Left renal pelvis (tissue), 4 donors: ENCODE measurements around the gene TNNI2. TPM values are rescaled to one million over a fixed set of nuclear protein-coding genes. Genes with fewer than 3 reads are reported as not detected.

Experiments used
- DNase-seq, 4 donors: peaks; one replicate each; pipeline ENCODE4 v3.0.0-alpha.2; 2013; ENCODE audit warnings: low read depth in 4 of 4, low spot score in 3 of 4
- polyA plus RNA-seq, 4 donors: library from polyadenylated mRNA; unstranded; fragments of 120-200 nt; gene quantifications; one replicate each; pipeline ENCODE4 v1.2.1, GENCODE V29; 2013; ENCODE audit not compliant: insufficient read length in 4 of 4

The TNNI2 gene
- polyA plus RNA-seq, 4 donors, result 0.45 to 1.0 (median 0.78) TPM; not detected in 1

DNA sequence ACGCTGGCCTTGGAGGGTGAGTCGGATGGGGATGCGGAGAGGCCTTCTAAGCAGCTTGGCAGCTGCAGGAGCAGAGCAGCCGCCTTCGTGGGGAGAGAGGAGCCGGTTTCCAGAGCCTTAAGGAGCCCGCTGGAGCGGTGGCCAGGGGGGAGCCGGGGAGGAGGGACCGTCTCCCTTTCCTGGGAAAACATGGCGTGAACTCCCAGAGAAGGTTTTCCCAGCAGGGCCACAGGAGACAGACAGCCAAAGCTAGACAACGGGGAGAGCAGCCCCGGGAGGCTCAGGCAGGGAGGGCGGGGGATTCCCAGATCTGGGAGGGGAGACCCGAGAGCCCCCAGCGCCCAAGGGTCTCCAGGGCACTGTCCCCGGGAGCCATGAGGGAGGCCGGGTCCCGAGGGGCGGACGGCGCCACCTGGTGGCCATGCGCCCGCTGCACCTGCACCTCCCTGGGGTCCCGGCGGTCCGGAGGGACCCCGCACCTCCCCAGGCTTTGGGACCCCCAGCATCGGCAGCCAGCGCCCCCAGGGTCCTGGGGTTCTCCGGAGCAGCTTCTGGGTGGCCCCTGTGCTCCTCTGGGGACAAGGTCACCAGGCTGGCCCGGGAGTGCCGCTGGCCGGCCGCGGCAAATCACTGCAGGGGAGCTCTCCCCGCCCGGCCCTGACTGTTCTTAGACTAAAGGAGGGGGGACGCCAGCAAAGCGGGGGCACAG is 6.4 kb upstream of the TNNI2 start:
- no peak for DNase-seq

DNA sequence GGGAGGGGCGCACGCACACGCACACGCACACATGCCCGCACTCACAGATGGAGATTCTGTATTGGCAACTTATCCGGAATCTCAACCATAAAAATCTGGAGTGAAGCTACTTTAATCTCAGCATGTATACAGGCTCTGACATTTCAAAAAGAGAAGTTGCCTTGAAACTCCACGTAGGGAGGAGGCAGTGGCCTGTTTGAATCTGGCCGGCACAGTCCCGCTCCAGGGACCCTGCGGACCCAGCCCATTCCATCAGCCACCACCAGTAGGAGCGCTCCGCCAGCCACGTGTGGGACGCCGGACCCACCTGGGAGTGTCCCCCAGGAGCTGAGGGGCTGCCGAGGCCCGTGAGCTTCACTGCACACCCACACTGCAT is 5.9 kb upstream of the TNNI2 start:
- no peak for DNase-seq

DNA sequence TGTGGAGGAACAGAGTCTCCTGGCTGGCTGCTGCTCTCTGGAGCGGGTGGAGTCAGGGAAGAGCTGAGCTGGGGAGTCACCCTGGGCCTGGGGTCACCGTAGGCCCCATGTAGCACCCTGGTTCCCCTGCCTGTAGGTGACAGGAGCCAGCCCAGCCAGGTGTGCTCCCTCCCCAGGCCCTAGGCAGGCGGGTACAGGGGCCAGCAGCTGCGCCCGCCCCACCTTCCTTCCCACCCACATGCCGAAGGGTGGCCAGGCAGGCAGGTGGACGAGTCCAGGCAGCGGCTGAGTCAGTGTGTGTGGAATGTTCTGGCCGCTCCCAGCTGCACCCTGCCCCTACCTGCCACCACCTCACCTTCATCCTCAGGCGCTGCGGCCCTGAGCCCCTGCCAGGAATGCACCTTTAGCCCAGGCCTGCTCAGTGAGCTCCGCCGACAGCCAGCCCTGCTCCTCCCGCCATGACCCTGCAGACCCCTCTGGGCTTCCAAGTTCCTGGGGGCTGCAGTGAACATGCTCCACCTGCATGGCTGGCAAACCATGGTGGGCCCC is 4.6 kb upstream of the TNNI2 start:
- DNase-seq, result no peak

- no peak for DNase-seq
Measured at GRCh38 chr11:1834779-1835670, 3.8 kb upstream of the TNNI2 start, which contains the start of gene SYT8. Gene SYT8, plus strand, starts transcription at chr11:1834990. Its CDS starts 116 bp downstream, at chr11:1835106.

- DNase-seq, result no peak
Measured at GRCh38 chr11:1835671-1836010, 3.1 kb upstream of the TNNI2 start.

- no peak for DNase-seq
Measured at GRCh38 chr11:1836011-1836945, 2.5 kb upstream of the TNNI2 start.

- no peak for DNase-seq
Measured at GRCh38 chr11:1837171-1838076, 1.4 kb upstream of the TNNI2 start.

DNA sequence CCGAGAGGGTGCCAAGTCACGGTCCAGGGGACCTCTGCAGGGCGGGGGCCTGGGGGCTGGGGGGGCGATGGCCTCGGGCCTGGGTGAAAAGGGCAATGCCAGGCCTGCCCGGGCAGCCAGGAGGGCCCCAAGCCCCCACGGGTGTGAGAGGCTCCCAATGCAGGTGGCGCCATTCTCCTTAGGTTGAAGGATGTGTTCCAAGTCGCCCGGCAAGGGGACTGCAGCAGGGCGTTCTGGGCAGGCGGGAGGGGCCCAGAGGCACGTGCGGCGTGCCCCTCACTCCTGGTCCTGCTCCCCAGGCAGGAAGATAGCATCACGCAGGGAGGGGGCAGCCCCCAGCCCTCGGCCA is 730 bp upstream of the TNNI2 start:
- DNase-seq, result no peak

DNA sequence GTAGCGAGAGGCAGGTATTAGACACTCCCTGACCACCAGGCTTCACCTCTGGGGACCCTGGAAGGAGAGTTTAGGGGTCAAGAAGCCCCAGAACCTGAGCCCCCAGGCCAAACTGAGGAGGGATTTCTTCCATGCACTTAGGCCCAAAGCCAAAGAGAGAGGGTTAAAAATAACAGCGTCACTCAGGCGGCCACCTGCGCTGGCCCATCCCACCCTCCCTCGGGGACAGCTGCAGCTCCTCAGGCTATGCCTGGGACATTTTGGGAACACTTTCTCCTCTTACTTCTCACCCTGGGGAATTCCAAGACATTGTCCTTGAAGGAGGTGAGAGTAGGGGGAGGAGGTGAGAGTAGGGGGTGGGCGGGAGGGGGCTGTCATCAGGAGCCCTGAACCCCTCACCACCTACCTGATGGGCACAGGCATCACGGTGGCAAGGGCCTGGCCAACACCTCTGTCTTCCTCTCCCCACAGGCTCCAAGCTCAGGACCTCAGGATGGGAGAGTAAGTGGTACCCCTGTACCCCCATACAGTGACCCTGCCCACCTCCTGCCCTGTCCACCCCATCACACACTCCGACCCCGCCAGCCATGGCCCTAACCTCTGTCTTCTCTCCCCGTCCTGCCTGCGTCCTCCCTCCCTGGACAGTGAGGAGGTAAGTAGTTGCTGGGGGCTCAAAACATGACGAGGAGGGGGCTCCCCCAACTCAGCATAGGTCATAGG is 583 bp downstream of the TNNI2 start:
- no peak for DNase-seq

DNA sequence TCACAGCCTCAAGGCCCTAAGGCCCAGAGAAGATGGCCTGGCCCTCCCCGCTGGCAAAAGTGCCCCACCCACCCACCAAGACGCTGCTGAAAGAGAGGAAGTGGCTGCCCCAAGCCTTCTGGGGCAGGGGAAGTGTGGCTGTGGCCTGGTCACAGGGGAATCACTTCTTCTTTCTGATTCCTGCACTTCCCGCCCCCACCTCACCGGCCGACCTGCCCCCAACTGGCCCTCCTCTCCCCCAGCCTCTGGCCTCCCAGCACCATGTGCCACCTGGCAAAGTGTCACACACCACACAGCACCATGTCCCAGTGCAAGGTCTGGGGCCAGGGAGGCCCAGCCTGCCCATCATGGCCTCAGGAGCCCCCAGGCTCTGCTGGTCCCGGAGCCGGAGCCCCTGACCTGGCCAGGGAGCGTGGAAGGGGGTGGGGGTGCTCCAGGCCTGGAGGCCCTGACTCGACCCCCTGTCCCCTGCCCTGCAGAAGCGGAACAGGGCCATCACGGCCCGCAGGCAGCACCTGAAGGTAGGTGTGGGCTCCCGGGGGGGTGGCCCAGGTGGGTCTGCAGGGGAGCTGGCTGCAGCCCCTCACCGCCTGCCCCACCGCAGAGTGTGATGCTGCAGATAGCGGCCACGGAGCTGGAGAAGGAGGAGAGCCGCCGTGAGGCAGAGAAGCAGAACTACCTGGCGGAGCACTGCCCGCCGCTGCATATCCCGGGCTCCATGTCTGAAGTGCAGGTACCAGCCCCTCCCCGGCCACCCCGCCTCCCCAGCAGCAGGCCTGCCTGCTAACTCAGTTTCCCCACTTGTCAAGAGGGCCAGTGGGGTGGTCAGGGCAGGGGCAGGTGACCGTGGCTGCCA is 1.4 kb downstream of the TNNI2 start:
- DNase-seq, result no peak

- no peak for DNase-seq
Measured at GRCh38 chr11:1840780-1841480, 2.1 kb downstream of the TNNI2 start.

GRCh38 chr11:1841511-1842148 is 2.8 kb downstream of the TNNI2 start:
- DNase-seq, result no peak

GRCh38 chr11:1842149-1843097 is 3.6 kb downstream of the TNNI2 start:
- DNase-seq, result no peak

DNA sequence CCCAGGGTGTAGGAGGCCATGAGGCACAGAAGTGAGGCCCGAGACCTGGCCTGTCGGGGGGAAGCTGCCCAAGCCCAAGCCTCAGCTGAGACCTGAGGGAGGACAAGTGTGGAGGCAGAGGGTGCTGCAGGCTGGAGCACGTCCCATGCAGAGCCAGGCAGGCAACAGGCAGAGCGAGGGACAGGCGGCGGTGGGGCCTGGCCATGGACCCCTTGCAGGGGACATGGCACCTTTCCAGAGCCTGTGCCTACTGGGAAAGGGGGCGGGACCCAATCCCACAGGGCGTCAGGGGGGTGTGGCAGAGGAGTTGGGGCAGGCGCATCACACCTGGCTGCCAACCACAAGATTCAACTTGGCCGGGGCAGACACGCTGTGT is 4.3 kb downstream of the TNNI2 start:
- DNase-seq, result no peak

GRCh38 chr11:1843796-1844195 is 5.0 kb downstream of the TNNI2 start:
- no peak for DNase-seq
